ENCODE measurements around the gene JAG1.

Gene JAG1

GRCh38 chr20:10651227-10651990 lies 22.4 kb downstream of the JAG1 start:
- H3K27ac ChIP-seq: no peak overlapping the region
- TF ChIP-seq ZFX (IDR thresholded peaks at IDR 0.05) (no peak), CTCF (conservative IDR thresholded peaks at IDR 0.05) (no peak)

DNA sequence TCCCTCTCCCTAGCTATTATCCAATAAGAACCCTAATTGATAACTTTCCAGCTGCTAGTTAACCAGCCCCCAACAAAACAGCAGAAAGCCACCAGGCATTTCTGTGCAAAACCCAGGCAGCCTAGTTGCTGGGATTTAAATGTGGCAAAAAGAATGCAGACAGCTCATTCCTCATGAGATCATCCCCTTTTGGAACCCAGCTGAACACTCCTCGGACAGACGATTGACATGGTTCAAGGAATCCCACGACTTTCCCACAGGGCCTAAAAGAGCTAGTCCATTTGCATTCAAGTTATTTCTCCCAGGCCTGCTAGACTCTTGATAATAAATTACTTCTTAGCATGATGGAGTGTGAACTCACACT lies 24.0 kb downstream of the JAG1 start:
- H3K27ac ChIP-seq: no peak overlapping the region
- TF ChIP-seq CTCF (conservative IDR thresholded peaks at IDR 0.05) (no peak), ZFX (IDR thresholded peaks at IDR 0.05) (no peak)

- no peak overlapping the region for H3K27ac ChIP-seq
- TF ChIP-seq ZFX (IDR thresholded peaks at IDR 0.05) (no peak), CTCF (conservative IDR thresholded peaks at IDR 0.05) (no peak)
Observed at GRCh38 chr20:10649080-10649796, 24.6 kb downstream of the JAG1 start.

GRCh38 chr20:10648651-10649050 lies 25.1 kb downstream of the JAG1 start:
- no peak overlapping the region for H3K27ac ChIP-seq
- TF ChIP-seq ZFX (IDR thresholded peaks at IDR 0.05): no peak
- no peak for TF ChIP-seq CTCF (conservative IDR thresholded peaks at IDR 0.05)

DNA sequence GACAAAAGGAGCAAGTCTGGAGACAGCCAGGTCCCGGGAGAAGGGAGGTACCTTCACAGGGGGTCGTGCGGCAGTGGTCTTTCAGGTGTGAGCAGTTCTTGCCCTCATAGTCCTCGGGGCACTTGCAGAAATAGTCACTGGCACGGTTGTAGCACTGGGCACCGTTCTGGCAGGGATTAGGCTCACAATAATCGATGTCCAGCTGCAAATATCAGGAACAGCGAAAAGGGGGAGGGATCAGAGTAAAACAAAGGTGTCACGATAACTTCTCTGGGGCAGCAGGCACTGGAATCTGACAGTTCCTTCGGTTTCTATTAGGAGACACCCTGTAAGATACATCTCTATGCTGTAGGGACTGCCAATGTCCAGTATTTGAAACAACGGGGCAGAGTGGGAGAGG lies 25.9 kb downstream of the JAG1 start:
- no peak for TF ChIP-seq ZFX (IDR thresholded peaks at IDR 0.05)
- no peak for TF ChIP-seq CTCF (conservative IDR thresholded peaks at IDR 0.05)

GRCh38 chr20:10647471-10647870 lies 26.3 kb downstream of the JAG1 start:
- H3K27ac ChIP-seq: no peak overlapping the region
- no peak for TF ChIP-seq ZFX (IDR thresholded peaks at IDR 0.05)
- TF ChIP-seq CTCF (conservative IDR thresholded peaks at IDR 0.05): no peak; the same call in 1 of the 2 replicates

More for the DNA sequence above, 25.9 kb downstream of the JAG1 start:
- H3K27ac ChIP-seq: no peak overlapping the region

GRCh38 chr20:10646886-10647420 lies 26.8 kb downstream of the JAG1 start:
- no peak overlapping the region for H3K27ac ChIP-seq
- TF ChIP-seq ZFX (IDR thresholded peaks at IDR 0.05): no peak
- TF ChIP-seq CTCF (conservative IDR thresholded peaks at IDR 0.05): no peak

All from C4-2B (cell line).